ENCODE results near the gene CNOT11.

The CNOT11 gene

GRCh38 chr2:101282980-101283379 is 30.3 kb downstream of the CNOT11 start:
- DNase-seq, result no peak

- no peak for DNase-seq
These were observed 34.0 kb downstream of the CNOT11 start for GRCh38 chr2:101286684-101287083.

- no peak for DNase-seq
These were observed 34.6 kb downstream of the CNOT11 start for GRCh38 chr2:101287303-101287702.

- DNase-seq, result no peak
These were observed 38.0 kb downstream of the CNOT11 start for GRCh38 chr2:101290711-101291110.

GRCh38 chr2:101291973-101292372 is 39.3 kb downstream of the CNOT11 start:
- no peak for DNase-seq

- DNase-seq, result no peak
These were observed 40.9 kb downstream of the CNOT11 start for GRCh38 chr2:101293544-101293943.

GRCh38 chr2:101294861-101295260 is 42.2 kb downstream of the CNOT11 start:
- DNase-seq, result no peak

- no peak for DNase-seq
These were observed 43.2 kb downstream of the CNOT11 start for GRCh38 chr2:101295895-101296294.

- DNase-seq, result no peak
These were observed 43.7 kb downstream of the CNOT11 start for GRCh38 chr2:101296371-101296770.

- no peak for DNase-seq
These were observed 44.7 kb downstream of the CNOT11 start for GRCh38 chr2:101297383-101297782.

- no peak for DNase-seq
These were observed 46.9 kb downstream of the CNOT11 start for GRCh38 chr2:101299604-101300003.

GRCh38 chr2:101300164-101300563 is 47.5 kb downstream of the CNOT11 start:
- DNase-seq, result no peak

- DNase-seq, result no peak
These were observed 48.1 kb downstream of the CNOT11 start for GRCh38 chr2:101300836-101301235.

- DNase-seq, result no peak
These were observed 49.3 kb downstream of the CNOT11 start for GRCh38 chr2:101302016-101302415.

- no peak for DNase-seq
These were observed 51.0 kb downstream of the CNOT11 start for GRCh38 chr2:101303688-101304087.

- no peak for DNase-seq
These were observed 52.3 kb downstream of the CNOT11 start for GRCh38 chr2:101305035-101305434.

GRCh38 chr2:101305492-101306078 is 52.9 kb downstream of the CNOT11 start:
- no peak for DNase-seq

GRCh38 chr2:101306410-101306809 is 53.7 kb downstream of the CNOT11 start:
- no peak for DNase-seq

GRCh38 chr2:101307503-101307902 is 54.8 kb downstream of the CNOT11 start:
- DNase-seq, result no peak

- peak; percentile 21 for DNase-seq
These were observed 55.3 kb downstream of the CNOT11 start for GRCh38 chr2:101307950-101308431.

- DNase-seq, result peak; percentile 89
These were observed 55.9 kb downstream of the CNOT11 start, which contains the start of gene RNF149 for GRCh38 chr2:101308432-101309210. RNF149 (minus strand) TSS chr2:101308701; CDS start chr2:101308588, 113 bp downstream.

GRCh38 chr2:101310090-101310833 is 57.6 kb downstream of the CNOT11 start:
- DNase-seq, result no peak

- no peak for DNase-seq
These were observed 58.4 kb downstream of the CNOT11 start for GRCh38 chr2:101310834-101311695.
